Hematopoietic multipotent progenitor cell treated with erythropoietin and hydrocortisone succinate and interleukin-3 and kit ligand, for 4 days (in vitro differentiated cells): ENCODE data around the gene CDH12.
"Not testable (repeated sequence)": the region's sequence is repeated elsewhere in the genome, so short reads cannot be mapped to it uniquely, and the experiment has no call there.

Experiments used
- DNase-seq: peaks from one replicate; pipeline ENCODE4 v3.0.0-alpha.2; 2015

The CDH12 gene

DNA sequence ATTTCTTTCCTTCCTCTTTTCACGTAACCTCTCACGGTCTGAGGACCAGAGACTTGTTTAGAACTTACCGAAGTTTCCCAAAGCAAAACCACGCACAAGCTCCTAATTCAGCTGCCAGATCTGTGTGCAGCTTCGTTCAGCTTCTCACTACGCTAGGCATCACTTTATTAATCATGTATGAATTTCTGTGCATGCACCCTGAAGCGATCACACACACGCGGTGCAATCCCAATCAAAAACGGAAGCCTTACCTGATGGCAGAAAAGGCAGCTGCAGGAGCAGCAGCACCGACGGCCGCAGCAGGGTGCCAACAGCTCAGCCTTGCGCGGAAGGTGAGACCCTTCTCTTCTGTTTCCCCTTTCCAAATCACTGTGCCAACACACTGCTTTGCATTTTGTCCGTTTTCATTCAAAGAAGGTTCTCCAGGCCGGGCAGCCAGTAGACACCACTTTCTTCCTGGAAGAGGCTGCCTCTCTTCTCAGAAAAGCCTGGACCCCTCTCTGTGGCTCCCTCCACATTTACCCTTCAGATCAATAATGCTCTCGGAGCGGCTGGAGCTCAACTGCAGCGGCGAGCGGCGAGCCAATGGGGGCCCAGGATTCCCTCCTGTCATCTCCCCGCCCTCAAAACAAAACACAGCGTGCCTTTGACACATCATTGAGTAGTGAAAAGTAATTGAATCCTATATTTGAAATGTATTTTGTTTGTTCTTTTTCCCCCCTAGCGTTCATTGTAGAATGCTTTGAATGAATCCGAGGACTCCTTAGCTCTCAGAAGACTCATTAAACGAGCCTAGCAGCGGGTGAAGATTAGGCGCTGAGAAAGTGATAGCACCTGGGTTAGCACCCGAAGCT, at the start of gene CDH12:
Gene CDH12, minus strand, starts transcription at position 538 of the 854 bp plus-strand sequence.
- peak; percentile 25 for DNase-seq

DNA sequence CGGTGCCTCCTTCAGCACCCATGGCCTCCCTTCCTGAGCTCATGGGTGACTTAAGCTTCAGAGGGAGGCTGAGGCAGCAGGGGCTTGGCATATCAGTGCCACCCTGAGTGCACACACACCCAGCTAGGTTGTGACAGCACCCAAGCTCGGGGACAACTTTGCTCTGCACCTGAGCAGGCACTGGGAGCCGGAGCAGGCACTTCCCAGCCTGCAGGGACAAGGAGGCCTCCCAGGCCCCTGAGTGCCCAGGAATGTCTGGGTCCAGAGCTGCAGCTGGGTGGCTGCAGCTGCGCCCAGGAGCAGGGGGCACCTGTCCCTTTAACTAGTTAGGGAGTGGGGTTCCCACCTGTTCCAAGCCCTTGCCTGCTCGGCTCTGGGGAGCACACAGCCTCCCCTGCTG, 48.7 kb upstream of the CDH12 start:
- no peak for DNase-seq

DNA sequence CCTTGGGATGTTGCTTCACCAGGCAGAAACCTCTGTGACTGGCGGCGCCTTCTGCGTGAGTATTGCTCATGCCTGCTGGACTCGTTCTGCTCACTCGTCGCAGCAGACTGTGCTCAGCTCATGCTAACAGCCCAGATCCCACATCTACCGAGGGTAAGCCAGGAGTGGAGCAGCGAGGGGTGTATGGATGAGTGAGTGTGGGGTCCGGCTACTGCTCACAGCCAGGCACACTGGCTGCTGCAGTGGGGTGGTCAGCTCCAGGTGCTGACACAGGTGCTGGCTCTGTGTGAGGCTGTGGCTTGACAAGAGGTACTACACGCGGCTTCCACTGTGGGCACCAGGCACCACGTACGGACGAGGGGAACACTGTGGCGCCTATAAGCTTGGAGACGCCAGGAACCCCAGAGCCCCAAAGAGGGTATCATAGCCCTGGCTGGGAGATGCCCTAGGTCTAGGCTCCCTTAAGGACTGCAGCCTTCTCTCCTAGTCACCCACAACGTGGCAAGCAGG, 47.7 kb upstream of the CDH12 start:
- no peak for DNase-seq

DNA sequence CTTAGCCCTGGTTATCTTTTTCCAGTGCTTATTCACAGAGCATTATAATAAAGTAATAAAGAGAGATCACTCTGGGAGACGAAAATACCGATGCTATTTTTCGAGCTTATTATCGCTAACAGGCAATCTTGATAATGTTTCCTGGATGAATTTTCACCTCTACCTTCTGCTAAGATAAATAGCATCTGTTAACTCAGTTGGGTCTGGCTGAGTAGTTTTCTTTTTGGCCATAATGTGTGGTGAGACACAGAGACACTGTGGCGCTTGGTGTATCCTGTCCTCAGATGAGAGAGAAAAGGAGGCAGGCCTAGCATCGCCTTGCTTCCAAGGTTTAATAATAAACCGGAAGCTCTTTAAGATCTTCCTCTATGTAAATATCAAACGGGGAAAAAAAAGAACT, 46.2 kb upstream of the CDH12 start:
- DNase-seq, result no peak

DNA sequence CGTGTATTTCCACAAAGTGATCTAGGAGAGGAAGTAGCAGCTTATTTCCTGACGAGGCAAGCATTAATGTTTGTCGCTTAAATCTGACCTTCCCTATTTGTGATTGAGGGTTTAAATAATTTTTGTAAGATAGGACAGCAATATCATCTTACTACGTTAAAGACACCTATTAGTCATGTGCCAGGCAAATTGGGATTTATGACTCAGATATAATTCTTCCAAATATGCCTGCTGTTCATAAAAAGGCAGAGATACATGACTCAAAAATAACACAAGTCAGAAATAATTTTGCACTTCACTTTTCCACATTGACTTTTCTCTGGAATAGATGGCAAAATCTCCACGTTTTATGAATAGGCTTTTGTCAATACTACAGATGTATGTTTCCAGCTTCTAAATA, 43.0 kb upstream of the CDH12 start:
- DNase-seq, result no peak

DNA sequence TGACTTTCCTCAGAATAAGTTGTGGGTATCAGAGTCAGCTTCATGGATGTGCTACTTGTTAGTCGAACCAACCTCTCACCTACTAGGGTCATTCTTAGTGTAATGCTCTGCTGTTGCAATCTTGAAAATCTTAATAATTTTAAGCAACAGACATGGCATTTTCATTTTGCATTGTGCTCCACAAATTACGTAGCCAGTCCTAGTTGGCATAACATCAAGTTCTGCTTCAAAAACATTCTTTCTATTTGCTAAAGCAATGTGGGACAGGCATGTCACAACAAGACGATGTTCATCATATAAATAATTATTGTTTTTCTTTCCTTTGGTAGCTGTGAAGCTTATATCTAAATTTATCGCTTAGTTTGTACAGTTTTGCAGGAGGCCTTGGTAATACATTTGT, 39.3 kb upstream of the CDH12 start:
- no peak for DNase-seq

DNA sequence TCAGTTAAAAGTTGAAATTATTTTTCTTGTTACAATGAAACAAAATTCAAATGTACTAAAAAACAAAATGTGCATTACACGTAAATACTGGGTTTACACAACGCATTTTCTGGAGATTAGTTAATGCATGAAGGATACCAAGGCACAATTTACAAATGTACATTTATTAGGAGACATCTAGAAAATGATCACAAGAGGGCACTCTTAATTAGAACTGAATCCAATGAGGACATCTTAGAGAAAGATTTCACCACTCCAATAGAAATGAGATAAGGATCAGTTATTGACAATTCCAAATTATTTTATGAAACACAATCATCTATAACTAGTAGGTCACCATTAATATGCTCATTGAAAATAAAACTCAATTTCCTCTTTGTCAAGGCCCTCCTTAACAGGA, 36.6 kb upstream of the CDH12 start:
- DNase-seq, result peak; percentile 6

DNA sequence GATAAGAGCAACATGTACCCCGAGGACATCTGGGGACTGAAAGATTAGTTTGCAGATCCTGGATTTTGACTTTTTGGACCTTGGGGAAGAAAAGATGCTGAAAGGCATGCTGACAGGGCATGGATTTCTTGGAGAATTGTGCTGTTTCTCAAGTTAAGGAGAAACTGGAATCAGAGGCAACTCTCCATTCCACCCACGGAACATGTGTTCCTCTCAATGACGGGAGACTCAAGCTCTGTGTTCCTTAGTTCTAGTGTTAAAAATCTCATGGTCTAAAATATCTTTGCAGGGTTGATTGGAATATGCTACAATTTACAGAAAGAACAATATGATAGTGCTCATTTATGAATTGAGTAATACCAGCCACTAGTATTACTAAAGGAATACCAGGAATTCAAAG, 34.4 kb upstream of the CDH12 start:
- no peak for DNase-seq

DNA sequence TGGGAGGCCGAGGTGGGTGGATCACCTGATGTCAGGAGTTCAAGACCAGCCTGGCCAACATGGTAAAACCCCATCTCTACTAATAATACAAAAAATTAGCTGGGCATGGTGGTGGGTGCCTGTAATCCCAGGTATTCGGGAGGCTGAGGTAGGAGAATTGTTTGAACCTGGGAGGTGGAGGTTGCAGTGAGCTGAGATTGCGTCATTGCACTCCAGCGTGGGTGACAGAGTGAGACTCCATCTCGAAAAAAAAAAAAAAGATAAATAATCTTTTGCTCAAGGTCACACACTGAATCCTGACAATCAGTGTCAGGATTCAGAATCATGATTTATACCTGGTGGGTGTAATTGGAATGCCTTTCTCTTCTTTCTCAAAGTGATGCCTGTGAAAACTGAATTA, 5.8 kb upstream of the CDH12 start:
- not testable (repeated sequence) for DNase-seq

DNA sequence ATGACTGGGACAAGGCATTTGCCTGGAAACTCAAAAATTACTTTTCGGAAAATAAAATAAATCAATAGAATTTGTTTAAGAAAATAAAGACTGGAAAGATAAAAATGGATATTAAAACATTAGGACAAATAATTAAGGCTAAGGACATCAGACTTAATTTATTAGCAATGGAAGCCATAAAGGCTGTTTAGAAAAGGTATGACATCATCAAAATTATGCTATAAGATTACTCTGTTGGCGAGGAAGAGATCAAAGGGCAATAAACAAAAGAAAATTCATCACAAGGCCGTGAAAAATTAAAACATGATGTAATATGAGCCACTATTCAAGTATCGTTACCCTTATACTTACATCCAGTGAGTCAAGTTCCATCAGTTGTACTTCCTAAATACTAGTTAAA, 2.7 kb upstream of the CDH12 start:
- DNase-seq, result no peak

DNA sequence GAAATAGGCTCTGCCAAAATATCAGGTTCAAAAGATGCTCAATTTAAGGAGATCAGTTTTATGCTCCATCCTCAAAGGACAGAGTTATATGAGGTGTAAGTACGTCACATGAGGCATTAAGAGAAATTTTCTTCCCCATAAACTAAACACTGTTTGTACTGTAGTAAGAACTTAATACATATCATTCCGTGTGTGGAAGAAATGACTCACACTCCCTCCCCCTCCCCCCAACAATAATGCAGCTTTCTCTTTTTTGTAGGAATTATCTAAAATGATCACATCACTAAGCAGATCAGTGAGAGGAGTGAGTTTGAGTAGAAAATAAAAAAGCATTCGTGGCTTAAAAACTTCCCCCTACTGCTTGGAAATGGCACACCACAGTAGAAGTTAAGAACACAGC, 2.2 kb downstream of the CDH12 start:
- DNase-seq, result no peak

DNA sequence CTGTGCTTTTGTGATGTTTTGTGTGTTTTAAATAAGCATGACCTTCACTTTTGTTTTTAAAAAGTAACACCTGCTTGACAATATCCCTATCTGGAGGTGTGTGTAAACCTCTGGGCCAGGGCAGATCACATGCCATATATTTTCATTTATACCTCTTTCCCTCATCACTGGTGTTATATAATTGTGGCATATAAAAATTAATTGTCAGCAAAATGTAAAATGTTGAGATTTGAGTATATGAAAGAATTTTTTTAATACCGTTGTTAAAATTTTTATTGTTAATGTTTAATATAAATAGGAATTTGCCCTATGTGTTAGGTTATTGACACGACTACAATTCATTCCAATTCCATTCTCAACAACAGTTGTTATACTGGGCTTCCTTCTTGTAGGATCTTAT, 6.5 kb downstream of the CDH12 start:
- DNase-seq, result no peak

DNA sequence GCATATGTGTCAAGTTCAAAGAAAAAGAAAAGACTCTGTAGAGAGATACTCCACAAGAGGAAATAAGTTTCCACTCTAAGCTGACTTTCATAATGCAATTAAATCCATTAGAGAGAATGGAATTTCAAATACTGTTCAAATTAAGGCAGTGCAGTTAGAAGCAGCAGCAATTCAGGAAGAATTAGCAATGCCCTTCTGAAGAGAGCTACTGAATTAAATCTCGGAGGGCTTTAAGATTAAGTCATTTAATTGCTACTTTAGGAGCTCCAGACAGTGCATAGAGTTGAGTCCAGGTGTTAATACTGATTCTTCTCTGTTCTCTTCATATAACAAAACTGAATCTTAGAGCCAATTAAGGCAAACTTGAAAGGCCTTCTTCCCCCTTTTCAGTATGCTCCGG, 8.5 kb downstream of the CDH12 start:
- DNase-seq, result no peak

DNA sequence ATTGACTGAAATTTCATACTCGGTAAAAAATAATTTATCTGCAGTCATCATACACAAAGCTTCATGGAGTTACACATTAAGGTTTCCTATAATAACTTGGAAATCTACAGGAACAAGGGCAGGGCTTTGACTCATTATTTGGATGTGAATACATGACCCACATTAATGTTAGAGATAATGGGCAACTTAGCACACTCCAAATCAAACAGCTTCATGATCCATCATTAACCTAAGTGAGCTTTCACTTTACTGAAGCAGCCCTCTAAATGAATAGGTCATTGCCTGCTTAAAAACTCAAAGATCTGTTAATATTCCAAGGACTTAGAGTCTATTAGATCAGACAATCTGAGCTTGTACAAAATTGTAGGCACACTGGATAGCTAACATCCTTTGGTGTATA, 9.0 kb downstream of the CDH12 start:
- DNase-seq, result no peak

DNA sequence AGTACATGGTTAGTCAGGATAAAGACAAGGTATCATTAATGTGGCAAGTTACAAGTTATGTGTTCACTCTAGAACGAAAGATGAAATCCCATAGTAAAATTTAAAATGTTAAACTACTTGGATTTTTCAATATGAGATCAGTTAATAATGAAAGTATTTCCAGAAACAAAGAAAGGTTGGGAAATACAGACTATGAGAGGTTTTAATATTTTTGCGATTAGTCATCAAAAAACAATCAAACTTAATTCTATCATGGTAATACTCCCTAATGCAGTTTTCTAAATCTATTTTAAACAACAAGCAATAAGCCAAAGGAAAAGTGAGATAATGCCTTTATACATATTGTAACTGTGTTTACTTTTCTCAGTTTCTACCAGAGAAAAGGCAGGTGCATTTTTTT, 10.6 kb downstream of the CDH12 start:
- DNase-seq, result no peak

DNA sequence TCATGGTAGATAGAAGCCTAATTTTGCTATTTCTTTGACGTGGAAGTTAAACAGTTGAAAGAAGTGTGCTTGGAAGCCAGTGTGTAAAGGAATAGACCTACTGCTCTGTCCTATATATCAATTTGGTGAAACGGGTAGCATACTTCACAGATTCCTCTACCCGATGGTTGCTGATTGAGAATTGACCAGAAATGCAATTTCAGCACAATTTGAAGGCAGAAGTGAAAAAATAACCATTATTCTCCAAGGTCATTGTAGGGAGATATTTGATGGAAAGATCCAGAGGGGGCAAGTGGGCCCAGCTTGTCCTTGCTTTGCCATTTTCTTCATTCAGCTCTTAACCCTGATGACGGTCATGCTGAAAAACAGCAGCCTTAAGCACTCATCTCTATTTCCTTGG, 15.3 kb downstream of the CDH12 start:
- no peak for DNase-seq

DNA sequence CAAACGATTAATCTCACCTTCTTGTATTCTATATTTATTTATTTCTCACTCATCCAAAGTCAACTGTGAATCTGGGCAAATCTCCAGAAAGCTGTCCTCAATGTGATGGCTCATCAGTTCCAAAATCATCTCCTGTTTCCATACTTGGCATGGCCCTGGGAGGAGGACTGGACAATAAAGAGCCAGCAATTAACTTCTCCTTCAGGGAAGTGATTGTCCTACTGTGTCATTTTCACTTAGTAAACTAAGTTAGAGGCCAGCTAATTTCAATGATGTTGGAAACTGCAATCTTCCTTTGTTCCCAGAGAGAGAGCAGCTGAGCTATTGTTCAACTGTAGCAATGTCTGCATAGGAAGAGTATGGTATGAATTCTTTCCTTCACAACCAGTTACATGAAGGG, 17.5 kb downstream of the CDH12 start:
- no peak for DNase-seq

DNA sequence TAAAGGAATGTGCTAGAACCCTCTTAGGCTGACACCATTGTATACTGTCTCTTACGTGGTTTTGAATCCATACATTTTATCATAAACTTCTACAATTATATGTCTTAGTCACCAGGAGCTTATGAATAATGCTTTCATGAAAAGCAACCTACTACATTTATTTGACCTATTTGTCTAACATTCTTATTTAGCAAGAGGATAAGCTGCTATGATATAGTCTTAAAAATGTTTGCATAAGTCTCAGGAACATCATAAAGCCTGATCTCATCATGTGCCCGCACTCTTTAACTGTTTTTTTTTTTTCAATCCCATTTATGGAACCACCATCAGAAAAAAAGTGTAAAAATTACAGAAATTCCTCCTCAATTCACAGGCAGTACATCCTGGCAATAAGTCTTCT, 59.7 kb downstream of the CDH12 start:
- DNase-seq, result no peak

DNA sequence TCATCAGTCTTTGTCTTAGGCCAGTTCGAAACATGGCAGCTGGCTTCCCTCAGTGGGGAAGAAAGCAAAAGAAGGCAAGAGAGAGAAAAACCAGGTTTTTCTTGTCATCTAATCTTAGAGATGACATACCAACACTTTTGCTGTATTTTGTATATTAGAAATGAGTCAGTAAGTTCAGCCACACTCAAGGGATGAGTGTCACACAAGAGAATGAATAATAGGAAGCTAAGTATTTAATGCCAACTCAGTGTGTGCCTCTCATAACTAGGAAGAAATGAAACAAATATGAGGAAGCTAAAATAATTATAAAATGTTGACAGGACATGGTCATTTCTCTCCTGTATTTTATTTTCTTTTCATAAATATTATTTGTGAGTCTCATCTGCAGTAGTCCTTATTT, 65.3 kb downstream of the CDH12 start:
- no peak for DNase-seq

DNA sequence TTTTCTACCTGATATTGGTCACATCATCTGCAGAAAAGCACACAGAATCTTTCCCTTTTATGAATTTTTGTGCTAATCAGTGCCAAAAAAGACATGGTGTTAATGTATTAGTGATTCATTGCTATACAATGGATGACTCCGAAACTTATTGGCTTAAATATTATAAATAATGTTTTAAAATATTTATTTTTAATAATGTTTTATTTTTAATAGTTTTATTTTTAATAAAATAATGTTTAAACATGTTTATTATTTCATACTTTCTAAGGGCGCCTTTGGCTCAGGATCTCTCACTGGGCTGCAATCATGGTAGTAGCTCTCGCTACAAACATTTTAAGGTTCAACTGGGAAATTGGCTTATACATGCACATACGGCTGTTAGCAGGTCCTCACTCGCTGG, 65.7 kb downstream of the CDH12 start:
- DNase-seq, result no peak

DNA sequence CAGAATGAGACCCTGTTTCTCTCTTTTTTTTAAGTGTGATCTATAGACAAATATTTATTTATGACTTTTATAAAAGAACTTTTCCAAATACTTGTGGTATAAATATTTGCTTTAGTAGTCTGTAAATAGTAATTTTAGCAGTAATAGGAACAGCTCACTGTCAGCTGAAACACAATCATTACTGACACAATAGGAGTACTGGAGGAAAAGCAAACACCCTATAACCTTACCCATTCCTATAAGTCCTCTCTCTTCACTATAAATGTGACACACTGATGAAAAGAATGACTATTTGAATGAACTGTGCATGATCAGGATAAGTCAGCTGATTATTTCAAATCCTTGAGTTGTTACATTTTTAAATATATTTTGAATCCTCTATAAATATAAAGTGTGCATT, 72.4 kb downstream of the CDH12 start:
- DNase-seq, result no peak

DNA sequence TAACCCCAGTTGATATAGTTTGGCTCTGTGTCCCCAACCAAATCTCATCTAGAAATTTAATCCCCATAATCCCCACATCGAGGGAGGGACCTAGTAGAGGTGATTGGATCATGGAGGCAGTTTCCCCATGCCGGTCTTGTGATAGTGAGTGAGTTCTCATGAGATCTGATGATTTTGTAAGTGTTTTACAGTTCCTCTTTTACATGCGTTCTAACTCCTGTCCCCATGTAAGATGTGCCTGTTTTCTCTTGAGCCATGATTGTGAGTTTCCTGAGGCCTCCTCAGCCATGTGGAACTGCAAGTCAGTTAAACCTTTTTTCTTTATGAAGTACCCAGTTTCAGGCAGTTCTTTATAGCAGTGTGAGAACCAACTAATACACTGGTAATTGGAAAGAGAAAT, 73.6 kb downstream of the CDH12 start:
- DNase-seq, result no peak

DNA sequence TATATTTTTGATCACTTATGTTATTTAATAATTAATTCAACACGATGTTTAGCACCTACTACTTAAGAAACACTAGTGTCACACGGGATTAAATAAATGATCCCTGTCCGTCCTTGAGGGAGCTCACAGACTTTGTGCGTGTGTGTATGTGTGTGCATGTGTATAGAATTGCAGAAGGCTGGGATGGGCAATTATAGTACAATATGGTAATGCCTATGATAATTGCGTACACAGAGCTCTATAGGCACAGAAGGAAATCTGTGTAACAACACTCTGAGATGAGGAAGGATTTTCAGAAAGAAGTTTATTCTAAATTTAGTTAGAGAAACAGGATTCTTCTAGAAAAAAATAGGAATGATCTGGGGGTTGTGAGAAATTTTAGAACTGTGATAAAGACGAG, 76.9 kb downstream of the CDH12 start:
- DNase-seq, result no peak

DNA sequence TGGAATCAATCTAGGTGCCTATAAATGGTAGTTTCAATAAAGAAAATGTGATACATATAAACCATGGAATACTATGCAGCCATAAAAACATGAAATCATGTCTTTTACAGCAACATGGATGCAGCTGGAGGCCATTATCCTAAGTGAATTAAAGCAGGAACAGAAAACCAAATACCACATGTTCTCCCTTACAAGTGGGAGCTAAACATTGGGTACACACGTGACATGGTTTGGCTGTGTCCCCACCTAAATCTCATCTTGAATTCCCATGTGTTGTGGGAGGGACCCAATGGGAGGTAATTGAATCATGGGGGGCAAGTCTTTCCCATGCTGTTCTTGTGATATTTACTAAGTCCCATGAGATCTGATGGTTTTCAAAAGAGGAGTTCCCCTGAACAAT, 78.9 kb downstream of the CDH12 start:
- DNase-seq, result not testable (repeated sequence)

DNA sequence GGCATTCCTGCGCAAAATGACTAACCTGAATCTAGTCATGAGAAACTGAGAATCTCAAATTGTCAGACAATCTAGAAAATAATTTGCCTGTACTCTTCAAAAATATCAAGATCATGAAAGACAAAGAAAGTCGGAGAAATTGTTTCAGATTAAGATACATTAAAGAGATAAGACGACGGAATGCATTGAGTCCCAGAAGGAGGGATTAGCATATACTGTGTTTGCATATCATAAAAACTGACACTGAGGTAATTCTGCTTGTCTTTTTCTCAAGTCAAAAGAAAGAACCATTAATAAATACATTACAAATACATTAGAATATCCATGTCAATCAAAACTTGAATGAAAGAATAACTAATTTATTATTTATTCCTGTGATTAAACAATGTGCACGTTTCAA, 88.4 kb downstream of the CDH12 start:
- DNase-seq, result no peak
